Pulmonary artery endothelial cell (primary cell): Measurements from ENCODE around the gene IDI2. TPM values are rescaled to one million over a fixed set of nuclear protein-coding genes. Genes with fewer than 3 reads are reported as not detected.
"Not testable (repeated sequence)": the region's sequence is repeated elsewhere in the genome, so short reads cannot be mapped to it uniquely, and the experiment has no call there.

ENCODE experiments used
- DNase-seq: peaks from one replicate; pipeline ENCODE4 v3.0.0-alpha.2; 2011; ENCODE audit warnings: low read depth, low spot score
- total RNA-seq: library from RNA; depleted of rRNA; stranded (reverse); fragments of >200 nt; gene quantifications from 2 replicates; pipeline ENCODE4 v1.2.3, GENCODE V29; 2014

Gene IDI2
- total RNA-seq, 1 donor from 2014 or later: not detected

GRCh38 chr10:1047937-1048336 lies 22.3 kb upstream of the IDI2 start:
- no peak for DNase-seq

DNA sequence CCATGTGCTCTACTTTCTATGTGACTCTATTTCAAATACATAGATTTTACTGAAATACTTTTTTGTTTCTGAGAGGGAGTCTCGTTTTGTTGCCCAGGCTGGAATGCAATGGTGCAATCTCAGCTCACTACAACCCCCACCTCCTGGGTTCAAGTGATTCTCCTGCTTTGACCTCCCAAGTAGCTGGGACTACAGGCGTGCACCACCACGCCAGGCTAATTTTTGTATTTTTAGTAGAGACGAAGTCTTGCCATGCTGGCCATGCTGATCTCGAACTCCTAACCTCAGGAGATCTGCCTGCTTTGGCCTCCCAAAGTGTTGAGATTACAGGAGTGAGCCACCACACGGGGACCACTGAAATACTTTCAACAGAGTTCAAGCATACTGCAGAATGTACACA lies 19.8 kb upstream of the IDI2 start:
- no peak for DNase-seq

- no peak for DNase-seq
Measured at GRCh38 chr10:1044964-1045363, 19.3 kb upstream of the IDI2 start.

- no peak for DNase-seq
Measured at GRCh38 chr10:1044146-1044545, 18.5 kb upstream of the IDI2 start.

- DNase-seq: no peak
Measured at GRCh38 chr10:1043532-1043995, 17.9 kb upstream of the IDI2 start.

GRCh38 chr10:1041514-1041913 lies 15.9 kb upstream of the IDI2 start:
- no peak for DNase-seq

DNA sequence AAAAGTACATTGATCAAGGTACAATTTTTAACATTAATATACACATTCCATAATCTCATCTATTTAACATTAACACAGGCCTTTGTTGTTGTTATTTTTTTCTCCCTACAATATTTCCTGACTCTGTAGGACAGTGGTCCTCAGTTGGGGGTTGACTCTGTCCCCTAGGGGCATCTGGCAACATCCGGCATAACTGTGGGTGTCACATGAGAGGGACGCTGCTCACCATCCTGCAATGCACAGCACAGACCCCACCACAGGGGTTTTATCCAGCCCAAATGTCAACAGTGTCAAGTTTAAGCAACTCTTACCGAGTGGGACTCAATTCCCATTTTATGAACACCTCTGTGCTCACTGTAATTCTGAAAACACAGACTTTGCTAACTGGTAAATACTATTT lies 14.5 kb upstream of the IDI2 start:
- DNase-seq: no peak

DNA sequence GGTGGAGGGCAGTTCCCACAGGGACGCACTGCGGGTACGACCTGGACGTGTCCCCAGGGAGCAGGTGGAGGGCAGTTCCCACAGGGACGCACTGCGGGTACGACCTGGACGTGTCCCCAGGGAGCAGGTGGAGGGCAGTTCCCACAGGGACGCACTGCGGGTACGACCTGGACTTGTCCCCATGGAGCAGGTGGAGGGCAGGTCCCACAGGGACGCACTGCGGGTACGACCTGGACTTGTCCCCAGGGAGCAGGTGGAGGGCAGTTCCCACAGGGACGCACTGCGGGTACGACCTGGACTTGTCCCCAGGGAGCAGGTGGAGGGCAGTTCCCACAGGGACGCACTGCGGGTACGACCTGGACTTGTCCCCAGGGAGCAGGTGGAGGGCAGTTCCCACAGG lies 13.1 kb upstream of the IDI2 start:
- DNase-seq: not testable (repeated sequence)

DNA sequence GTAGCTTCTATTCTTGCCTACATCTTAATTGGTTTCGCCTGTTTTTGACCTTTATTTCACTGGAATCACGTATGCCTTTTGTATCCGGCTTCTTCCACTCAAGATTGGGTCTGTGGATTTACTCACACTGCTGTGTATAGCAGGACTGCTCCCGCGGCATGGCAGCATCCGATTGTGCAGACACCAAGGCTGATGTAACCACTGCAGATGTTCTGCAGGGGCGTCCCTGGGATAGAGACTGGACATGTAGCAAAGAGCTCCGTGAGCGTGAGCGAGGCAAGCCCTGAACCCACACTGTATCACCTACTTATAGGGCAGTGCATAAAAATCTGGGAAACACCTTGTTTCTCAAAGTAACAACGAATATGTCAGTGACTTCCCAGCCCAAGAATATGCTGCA lies 11.4 kb upstream of the IDI2 start:
- no peak for DNase-seq

DNA sequence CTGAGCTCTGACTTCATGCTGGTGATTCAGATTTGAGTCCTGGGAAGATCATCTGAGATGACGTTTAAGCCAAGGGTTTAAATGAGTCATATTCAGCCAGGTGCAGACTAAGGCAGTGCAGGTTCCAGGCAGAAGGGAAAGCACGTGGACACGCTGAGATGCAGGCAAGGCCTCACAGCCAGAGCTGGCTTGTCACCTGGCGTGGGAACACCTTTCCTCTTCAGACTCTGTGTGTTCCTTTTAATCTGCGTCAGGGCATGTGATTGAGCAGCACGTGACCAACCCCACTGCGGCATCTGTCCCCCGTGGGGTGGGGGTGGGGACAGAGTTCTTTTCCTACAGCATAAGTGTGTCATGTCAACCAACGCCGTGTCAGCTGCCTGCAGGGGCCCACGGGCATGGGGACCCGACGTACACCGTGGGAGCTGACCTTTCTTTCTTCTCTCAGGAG lies 10.7 kb upstream of the IDI2 start:
- no peak for DNase-seq

DNA sequence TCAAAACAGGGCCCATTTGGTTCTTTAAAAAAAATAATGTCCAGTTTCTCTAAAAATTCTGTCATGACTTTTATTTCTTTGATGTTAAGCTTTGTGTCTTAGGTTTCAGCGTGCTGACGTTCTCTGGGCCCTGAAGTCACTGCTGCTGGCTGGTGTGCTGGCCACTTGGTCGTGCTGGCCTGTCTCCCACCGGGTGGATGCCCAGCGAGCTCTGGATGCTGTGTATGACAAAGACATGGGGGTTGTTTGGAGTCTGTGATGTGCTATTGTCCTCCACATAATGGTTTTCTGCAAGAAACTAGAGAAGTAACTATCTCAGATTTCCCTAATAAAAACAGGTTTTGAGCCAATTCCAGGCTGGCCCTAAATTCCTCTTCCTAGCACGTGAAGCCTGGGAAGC lies 9.5 kb upstream of the IDI2 start:
- DNase-seq: no peak

DNA sequence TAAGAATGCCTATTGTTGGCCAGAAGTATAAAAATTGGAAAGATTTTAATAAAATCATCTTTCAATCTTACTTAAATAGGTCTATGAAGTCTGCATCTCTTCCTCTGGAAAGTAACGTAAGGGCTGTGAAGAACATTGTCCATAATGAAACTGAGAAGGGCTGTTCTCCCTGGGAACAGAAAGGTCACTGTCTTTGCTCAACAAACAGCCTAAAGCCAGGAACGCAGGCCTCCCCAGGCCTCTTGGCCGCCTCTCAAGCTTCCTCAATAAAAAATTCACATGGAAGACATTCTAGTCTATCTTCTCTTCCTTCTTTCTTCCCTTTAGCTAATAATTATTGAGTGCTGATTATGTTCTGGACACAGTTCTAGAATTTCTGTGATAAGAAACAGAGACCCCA lies 9.1 kb upstream of the IDI2 start:
- DNase-seq: no peak

DNA sequence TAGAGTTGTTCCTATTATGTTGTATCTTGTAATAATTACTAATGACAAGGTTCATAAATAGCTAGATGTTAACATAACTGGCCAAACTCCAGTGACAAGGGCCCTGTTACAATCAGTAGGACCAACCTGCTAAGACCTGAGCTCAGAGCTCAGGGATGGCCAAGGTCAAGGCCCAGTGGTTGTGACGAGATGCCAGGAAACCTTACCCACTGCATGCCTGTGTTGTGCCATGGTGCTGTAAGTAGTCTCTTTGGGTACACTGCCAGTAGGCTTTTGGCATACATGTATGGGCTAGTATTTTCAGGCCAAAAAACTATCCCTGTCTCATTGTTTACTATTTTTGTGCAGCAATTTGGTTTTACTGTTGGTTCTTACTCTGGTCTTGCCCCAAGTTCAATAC lies 7.9 kb upstream of the IDI2 start:
- no peak for DNase-seq

DNA sequence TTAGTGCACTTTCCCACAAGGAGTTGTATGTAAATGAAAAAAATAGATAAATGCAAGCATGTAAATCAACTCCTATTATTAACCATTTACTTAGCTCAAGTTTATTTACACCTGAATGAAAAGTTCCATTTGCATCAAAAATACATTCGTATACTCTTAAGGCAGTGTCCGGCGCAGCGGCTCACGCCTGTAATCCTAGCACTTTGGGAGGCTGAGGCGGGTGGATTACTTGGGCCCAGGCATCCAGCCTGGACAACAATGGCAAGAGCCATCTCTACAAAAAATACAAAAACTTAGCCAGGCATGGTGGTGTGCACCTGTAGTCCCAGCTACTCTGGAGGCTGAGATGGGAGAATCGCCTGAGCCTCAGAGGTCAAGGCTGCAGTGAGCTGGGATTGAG lies 4.2 kb upstream of the IDI2 start:
- DNase-seq: no peak

GRCh38 chr10:1026578-1026977 lies 919 bp upstream of the IDI2 start:
- DNase-seq: no peak

GRCh38 chr10:1024103-1024502 lies 1.6 kb downstream of the IDI2 start:
- no peak for DNase-seq

DNA sequence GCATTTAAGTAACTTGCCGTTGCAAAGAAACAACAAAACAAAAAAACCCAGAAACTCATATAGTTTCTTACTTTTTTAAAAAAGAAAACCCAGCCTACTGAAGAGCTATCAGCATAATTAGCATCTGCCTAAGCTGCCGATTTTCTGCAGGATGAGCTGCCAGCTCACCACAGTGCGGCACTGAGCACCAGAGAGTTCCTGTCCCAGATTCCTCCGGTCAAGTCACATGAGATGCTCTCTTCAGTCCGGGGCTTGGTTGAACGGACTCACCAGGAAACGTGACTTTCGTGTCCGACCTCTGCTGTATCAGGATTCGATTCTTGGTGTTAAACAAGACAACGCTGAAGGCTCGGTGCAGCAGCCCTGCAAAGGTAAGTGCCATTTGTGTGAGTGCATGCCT lies 3.2 kb downstream of the IDI2 start:
- no peak for DNase-seq

GRCh38 chr10:1020958-1021357 lies 4.7 kb downstream of the IDI2 start:
- DNase-seq: no peak

GRCh38 chr10:1020460-1020859 lies 5.2 kb downstream of the IDI2 start:
- DNase-seq: no peak

DNA sequence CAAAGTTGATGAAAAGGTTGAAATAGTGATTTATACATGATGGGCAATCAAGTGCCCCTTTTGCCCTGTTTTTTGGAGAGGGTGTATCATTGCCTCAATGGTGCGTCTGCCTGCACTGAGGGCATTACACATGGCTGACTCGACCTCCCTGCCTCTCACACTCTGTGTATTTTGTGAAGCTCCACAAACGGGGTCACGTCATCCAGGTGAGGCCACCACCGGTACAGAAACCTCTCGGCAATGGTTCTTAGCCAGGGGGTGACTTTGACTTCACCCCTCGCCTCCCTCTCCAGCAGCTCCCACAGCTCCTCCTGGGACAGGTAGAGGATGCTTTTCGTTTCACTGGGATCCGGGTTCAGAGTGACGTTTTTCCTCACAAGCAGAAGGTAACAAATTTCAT lies 6.3 kb downstream of the IDI2 start:
- DNase-seq: no peak

GRCh38 chr10:1015688-1016087 lies 10.0 kb downstream of the IDI2 start:
- DNase-seq: no peak

GRCh38 chr10:1011696-1012095 lies 14.0 kb downstream of the IDI2 start:
- no peak for DNase-seq

GRCh38 chr10:1010703-1011102 lies 15.0 kb downstream of the IDI2 start:
- DNase-seq: no peak

DNA sequence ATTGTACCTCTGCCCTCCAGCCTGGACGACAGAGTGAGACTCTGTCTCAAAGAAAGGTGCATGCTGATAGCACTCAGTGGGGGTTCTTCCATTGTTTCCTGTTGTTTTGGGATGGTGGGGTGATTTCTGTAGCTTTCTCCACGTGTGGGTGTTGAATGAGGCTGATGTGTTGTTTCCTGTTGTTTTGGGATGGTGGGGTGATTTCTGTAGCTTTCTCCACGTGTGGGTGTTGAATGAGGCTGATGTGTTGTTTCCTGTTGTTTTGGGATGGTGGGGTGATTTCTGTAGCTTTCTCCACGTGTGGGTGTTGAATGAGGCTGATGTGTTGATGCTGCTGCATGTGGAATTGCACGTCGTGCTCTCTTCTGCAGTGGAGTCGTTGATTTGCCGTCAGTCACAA lies 15.7 kb downstream of the IDI2 start:
- DNase-seq: not testable (repeated sequence)
